ENCODE measurements around the gene FAM237B.
A peak's percentile ranks its signal among the peaks of the same experiment; 100 is the strongest.
"Not testable (repeated sequence)": the region's sequence is repeated elsewhere in the genome, so short reads cannot be mapped to it uniquely, and the experiment has no call there.

FAM237B gene

DNA sequence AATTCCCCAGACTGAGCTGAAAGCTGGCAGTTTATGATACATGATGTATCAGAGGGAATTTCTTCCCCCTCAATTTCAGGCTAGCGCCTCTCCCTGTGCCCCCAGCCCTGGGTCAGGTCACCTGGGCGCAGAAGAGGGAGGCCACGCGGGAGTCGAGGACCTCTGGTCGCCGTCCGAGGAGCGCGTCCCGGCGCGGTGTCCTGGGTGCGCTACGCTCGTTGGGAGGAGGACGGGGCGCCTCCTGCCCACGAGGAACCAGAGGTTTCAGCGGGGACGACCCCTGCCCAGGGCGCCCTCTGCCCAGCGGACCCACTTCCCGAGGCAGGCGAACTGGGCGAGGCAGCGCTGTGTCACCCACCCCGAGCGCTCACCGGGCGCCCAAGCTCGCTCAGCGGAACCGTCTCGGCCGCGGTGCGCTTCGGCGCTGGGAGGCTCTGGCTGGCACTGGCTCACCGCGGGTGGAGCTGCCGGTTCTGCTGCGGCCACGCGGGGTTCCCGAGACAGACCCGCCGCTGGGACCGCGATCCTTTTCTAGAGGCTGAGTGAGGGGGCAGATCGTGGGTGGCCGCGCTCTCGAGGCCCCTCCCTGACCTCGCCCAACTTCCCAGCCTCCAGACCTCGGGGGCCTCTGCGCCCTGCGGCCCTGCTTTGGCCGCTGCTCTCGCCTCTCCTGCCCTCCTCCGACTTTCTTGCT lies at the start of gene FAM237B:
Gene FAM237B, minus strand, starts transcription at position 504 of the 694 bp plus-strand sequence. CDS start 1,556 bp downstream, outside the sequence.
- DNase-seq = peak; percentile 12

DNA sequence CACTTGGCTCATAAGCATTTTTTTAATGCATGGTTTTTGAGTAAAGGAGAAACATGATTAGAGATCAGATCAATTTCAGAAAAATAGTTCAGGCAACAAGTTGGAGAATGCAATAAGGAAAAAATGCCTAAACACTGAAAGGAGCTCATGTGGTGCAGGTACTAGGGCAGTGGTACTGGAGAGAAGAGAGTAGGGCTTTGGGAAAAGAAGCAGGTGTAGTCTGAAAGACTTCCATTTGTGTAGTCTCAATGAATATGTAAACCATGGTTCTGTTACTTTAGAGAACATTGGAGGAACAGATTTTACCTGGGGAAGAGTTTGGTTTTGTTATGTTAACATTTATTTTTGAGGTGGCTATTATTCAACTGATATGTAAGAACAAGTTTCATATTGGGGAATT lies 30.9 kb upstream of the FAM237B start:
- no peak for DNase-seq

DNA sequence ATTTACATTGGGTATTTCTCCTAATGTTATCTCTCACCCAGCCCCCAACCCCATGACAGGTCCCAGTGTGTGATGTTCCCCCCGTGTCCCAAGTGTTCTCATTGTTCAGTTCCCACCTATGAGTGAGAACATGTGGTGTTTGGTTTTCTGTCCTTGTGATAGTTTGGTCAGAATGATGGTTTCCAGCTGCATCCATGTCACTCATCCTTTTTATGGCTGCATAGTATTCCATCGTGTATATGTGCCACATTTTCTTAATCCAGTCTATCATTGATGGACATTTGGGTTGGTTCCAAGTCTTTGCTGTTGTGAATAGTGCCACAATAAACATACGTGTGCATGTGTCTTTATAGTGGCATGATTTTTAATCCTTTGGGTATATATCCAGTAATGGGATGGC lies 28.9 kb upstream of the FAM237B start:
- DNase-seq = not testable (repeated sequence)

DNA sequence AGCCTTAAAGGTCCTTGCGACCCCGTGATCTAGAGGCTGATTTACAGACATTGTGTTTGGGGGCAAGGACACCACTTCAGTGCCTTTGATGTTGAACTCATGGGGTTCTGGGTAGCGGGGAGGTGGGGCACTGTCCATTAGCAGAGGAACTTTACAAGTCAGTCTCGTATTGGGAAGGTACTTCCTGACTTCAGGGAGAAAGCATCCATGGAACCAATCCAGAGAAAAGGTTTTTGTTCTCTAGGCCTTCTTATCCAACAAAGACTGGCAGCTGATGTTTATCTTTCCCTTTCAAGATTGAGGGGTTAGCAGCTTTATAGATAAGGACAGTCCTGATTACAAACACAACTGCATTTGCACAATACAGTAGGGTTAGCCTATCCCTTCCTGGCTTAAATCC lies 28.2 kb upstream of the FAM237B start:
- DNase-seq = no peak

- no peak for DNase-seq
Observed at GRCh38 chr7:90347759-90348158, 26.7 kb upstream of the FAM237B start.

DNA sequence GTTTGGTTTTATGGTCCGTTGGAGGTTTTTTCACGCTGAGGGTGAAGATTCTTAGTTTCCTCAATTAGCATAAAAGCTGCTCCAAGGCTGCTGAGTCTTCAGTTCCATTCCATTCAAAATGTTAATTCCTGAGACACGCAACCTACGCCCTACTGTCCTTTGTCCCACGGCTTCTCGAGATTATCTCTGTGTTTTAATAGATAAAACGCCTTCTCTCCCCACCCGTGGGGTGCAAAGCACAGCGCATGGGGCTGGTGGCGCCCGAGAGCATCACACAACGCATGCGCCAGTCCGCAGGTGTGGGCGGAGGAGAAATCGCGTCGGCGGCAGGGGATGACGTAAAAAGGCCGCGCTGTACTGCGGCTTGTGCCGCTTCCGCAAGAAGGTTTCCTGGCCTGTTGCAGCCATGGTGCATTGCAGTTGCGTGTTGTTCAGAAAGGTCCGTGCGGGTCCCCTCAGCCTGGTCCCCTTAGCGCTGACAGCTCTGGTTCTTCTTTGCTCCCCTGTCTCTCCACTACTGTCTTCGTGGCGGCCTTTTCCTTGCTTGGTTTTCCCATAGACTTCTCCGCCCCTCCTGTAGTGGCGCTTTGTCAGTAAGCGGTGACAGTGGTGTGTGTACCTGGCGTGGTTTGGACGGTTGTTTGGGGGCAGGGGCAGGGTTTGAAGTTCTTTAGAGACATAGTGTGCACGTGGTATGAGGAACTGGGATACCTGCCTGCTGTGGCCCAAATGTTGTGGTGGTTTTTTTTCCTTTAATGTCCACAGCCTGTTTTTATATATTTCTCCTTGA lies 25.4 kb upstream of the FAM237B start, which contains the start of gene GTPBP10:
Gene GTPBP10, plus strand, starts transcription at position 381 of the 790 bp plus-strand sequence. Its CDS starts 26 bp downstream, at position 407.
- DNase-seq = peak; percentile 97

DNA sequence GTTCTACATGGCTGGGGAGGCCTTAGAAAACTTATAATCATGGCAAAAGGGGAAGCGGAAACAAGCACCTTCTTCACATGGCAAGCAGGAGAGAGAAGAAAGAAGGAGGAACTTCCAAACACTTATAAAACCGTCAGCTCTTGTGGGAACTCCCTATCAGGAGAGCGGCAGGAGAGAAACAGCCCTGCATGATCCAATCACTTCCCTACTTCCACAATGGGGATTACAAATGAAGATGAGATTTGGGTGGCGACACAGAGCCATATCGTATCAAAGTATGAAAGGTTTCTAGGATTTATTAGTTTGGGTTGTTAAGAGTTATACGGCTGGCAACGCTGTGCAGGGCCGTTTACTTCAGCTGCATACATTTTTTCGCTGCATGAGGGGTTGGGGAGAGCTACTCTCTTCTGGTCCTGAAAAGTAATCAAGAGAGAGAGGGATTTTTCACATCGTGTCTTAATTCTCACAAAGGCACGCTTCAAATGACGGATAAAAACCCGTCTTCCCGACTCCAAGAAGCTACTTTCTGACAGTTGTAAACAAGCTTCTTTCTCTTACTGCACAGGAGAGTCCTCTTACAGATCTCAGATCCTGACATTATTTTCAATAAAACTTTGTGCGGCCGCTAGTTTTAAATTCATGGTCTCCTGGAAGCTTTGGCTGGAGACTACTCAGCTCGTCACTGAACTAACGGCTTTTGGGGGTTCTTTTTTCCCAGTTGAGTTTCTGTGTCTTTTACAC lies 24.7 kb upstream of the FAM237B start:
- DNase-seq = peak; percentile 58

GRCh38 chr7:90345016-90345415 lies 23.9 kb upstream of the FAM237B start:
- no peak for DNase-seq

DNA sequence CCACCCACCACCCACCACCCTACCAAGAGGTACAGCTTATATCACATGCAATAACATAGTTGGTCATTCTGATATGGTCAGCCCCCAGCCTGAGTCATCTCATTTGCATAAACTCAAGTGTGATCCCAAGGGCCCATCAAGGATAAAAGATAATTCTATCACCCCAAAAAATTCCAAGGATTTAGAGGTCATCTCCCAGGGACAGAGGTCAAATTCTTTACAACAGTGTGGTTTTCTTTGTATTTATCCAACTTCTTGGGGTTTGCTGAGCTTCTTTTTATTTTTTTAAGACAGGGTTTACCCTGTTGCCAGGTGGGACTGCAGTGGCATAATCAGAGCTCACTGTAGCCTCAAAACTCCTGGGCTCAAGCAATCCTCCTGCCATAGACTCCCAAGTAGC lies 16.0 kb upstream of the FAM237B start:
- DNase-seq = no peak

DNA sequence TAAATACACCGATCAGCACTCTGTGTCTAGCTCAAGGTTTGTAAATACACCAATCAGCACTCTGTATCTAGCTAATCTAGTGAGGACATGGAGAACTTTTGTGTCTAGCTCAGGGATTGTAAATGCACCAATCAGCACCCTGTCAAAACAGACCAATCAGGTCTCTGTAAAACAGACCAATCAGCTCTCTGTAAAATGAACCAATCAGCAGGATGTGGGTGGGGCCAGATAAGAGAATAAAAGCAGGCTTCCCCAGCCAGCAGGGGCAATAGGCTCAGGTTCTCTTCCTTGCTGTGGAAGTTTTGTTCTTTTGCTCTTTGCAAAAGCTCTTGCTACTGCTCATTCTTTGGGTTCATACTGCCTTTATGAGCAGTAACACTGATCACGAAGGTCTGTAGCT lies 13.8 kb upstream of the FAM237B start:
- not testable (repeated sequence) for DNase-seq

GRCh38 chr7:90334193-90334843 lies 13.2 kb upstream of the FAM237B start:
- DNase-seq = no peak

GRCh38 chr7:90326500-90326899 lies 5.4 kb upstream of the FAM237B start:
- DNase-seq = no peak

DNA sequence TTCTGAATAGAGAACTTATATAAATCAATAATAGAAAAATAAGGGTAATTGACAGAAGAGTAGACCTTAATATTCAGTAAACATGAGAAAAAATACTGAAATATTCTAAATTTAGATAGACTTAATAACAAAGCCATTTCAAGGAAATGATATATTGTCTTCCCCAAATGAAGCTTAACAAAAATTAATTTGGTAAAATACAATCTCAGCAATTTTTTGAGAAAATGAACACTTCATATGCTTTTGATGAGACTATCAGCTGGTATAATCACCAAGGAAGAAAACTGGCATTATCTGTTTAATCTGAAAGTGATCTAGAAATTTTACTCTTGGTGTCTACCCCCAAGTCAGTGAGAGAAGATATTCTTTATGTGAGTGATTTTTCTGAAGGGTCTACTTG lies 1.7 kb upstream of the FAM237B start:
- DNase-seq = no peak

GRCh38 chr7:90320418-90320800 lies 695 bp downstream of the FAM237B start:
- no peak for DNase-seq

DNA sequence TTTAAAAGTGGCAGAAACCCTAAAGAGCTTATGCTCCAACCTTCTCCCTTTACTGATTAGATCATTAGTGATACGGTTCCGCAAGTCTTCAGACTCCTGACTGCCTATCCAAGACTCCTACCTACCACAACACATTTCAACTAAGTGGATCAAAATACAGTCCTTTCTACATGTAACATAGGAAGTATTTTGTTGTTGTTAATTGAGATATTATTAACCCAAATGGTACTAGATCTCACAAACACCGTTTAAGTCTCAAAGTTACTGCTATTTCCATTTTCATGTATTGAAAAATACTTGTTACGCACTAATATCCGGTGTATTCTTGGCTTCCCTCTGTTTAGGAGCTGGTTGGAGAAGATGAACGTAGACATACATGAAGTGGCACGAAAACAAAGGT lies 1.1 kb downstream of the FAM237B start:
- no peak for DNase-seq

DNA sequence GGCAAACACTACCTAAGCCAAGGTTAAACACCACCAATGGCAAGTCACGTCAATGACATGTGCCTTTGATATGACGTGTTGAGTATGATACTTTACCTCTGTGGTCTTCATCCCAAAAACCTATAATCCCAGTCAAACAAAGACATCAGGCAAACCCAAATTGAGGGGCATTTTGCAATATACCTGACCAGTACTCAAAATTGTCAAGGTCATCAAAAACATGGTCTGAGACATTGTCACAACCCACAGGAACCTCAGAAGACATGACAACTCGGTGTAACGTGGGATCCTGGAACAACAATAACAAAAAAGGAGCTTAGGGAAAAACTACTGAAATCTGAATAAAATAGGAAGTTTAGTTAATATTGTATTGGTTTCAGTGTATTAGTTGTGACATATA lies 7.2 kb downstream of the FAM237B start:
- no peak for DNase-seq

DNA sequence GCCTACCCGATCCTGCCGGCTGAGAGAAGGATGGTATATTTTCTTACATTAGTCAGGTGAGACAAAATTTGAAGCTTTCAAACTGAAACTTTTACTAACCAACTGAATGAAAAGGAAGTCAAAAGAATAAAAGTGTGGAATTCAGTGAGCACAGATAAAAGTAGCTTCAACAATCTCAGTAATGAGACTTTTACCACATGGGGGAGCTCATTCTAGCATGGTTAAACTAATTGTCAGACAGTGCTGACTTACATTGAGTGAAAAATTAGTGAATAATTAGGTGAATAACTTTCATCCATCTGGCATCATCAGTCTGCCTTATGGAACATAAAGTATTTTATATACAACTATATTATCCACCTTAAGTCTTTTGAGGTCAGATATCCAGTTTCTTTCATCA lies 8.4 kb downstream of the FAM237B start:
- no peak for DNase-seq

- no peak for DNase-seq
Observed at GRCh38 chr7:90311175-90311574, 9.9 kb downstream of the FAM237B start.

GRCh38 chr7:90309872-90310271 lies 11.2 kb downstream of the FAM237B start:
- DNase-seq = no peak

GRCh38 chr7:90303241-90303640 lies 17.9 kb downstream of the FAM237B start:
- DNase-seq = no peak

DNA sequence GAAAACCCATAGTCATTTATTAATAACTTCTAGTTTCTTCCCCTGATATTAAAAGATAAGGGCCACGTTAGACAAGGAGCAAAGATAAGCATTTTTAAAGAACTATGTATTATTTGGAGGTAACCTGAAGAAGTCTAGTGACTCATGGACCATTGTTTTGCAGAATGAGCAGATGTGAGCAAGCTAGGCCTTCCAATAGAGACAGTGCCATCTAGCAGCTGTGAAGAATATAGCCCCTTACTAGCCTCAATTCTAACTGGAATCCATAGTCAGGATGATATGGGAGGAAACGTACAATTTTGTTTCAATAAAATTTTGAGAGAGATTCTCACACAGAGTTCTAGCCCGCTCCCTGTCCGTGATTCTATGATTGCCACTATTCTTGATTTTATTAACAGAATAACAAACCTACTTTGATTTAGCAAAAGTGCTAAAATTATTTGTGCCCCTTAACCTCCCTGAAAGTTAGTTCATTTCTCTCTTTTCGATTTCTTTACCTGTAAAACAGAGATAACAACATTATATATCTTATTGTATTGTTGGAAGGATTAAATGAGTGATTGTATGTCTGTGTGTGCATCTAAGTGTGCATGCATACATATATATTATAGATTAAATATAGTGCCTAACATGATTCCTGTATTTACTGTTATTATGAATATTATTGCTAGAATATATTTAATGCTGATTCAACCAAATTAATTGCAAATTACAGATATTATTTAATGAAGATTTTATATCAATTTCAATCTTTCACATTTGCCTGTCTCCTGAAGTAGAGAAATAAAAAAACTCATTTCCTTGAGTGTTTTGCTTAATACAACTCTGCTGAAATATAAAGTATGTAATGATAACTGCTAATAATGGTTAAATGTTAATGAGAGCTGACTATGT lies 22.7 kb downstream of the FAM237B start:
- DNase-seq = peak; percentile 21

Measured in NCI-H2227 treated with DMSO at 0.1 percent for 48 hours (cell line).